ENCODE measurements around the gene GALNT16.

GALNT16 gene

GRCh38 chr14:69337984-69338383, 78.0 kb downstream of the GALNT16 start:
- no peak for DNase-seq (ENCODE audit: low spot score)

- no peak for DNase-seq (ENCODE audit: low spot score)
These were observed 79.5 kb downstream of the GALNT16 start for GRCh38 chr14:69339426-69339825.

DNA sequence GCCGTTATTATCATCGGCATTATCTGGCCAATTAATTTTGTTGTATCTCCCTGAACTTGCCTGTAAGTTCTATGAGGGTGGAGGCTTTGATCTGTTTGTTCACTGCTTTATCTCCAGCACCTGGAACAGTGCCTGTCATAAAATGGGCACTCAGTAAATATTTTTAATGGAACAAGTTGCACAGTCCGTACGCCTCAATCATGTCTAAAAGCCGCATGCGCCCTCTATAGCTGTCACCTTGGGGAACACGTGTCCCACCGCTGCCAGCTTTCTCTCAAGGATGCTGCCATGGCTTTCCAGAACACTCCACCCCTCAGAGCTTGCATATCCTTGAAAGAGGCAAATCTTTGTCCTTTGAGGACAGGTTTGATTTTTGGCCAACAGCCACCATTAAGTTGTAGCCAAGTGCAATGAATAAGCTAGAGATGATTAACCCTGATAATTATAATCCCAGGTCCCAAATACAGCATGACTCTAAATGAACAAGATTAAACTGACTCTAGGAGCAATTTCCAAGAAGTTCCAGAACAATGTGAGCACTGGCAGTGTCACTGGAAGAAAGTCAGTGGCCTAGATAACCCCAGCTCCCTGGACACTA, 83.1 kb downstream of the GALNT16 start:
- no peak for DNase-seq (ENCODE audit: low spot score)

DNA sequence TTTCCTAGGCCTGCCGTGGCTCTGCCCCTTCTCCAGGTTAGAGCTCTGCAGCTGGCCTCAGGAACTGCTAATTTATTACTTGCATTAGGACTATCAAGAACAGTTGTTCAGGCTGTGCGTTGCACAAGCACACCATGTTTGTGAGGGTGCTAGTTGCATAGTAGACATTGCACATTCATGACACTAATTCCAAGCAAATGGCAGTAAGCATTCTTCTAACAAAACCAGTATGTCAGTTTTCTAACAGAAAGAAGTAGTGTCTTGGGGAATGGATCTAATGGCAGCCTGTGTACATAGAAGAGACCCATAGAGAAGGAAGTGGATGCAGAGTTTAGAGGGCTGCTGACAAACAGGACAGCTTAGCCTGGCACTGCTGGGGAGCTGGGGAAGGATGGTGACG, 84.2 kb downstream of the GALNT16 start:
- no peak for DNase-seq (ENCODE audit: low spot score)

DNA sequence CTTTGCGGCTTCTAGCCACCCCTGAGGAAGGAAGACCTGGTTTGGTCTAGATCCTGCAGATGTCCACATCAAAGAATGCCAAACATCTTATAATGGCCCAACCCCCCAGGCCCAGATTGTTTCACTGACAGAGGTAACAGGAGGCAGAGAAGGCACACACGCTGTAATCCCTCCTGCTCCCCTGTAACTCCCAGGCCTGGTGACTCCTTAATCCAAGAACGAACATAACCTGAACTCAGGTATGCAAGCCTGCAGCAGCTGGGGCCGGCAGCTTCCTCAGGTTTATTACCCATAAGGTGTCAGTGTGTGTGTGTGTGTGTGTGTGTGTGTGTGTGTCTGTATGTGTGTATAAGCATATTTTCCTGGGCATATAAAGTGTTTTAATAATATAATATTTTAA, 85.4 kb downstream of the GALNT16 start:
- no peak for DNase-seq (ENCODE audit: low spot score)

DNA sequence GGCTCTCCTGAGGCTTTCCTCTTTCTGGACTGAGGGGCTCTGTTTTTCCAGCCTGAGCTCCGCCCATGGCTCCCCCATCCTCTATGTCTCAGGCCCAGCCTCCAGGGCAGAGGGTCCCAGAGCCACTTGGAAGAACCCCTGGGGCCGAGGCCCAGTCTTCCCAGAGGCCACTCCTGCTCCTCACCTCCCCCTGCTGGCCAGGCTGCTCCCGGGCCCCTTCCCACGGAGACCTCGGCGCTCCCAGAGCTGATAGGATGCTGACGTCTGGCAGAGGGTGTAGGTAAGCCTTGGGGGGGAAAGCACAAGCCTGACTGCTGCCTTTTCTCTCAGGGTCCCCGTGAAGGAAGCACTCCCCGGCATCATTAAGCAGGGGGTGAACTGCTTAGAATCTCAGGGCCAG, 86.8 kb downstream of the GALNT16 start:
- no peak for DNase-seq (ENCODE audit: low spot score)

DNA sequence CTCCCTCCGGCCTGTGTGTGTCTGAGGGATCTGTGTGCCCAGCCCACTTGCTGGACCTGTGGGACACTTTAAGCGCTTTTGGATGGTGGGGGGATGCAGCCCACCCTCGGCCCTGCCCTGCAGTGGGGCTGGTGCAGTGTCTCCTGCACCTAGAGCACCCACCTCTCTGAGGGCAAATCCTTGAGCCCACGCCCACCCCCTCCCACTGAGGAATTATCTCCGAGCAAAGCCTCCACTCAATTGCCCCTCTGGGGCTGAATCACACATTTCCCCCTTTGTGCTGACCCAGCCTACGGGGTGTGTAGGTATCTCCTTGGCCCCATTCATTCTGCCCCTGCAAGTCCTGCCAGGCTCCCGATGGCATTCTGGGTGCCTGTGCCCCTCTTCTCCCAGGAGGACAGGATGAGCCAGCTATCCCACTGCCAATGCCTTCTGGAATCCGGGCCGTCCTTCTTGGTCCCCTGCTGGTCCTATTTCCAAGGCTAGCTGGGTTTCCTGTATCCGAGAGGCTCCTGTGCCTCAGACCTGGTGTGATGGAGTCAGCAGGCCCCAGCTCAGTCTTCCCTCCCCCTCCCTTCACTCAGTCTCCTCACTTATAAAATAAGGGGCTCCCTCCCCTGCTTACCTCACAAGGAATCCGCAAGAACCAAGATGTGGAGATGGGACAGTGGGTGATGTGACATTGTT, 89.3 kb downstream of the GALNT16 start:
- no peak for DNase-seq (ENCODE audit: low spot score)

GRCh38 chr14:69350892-69351291, 90.9 kb downstream of the GALNT16 start:
- DNase-seq (ENCODE audit: low spot score), result no peak

GRCh38 chr14:69351385-69351784, 91.4 kb downstream of the GALNT16 start:
- peak; percentile 43 for DNase-seq (ENCODE audit: low spot score)

GRCh38 chr14:69351911-69352310, 92.0 kb downstream of the GALNT16 start:
- DNase-seq (ENCODE audit: low spot score), result no peak

GRCh38 chr14:69353168-69353567, 93.2 kb downstream of the GALNT16 start:
- no peak for DNase-seq (ENCODE audit: low spot score)

DNA sequence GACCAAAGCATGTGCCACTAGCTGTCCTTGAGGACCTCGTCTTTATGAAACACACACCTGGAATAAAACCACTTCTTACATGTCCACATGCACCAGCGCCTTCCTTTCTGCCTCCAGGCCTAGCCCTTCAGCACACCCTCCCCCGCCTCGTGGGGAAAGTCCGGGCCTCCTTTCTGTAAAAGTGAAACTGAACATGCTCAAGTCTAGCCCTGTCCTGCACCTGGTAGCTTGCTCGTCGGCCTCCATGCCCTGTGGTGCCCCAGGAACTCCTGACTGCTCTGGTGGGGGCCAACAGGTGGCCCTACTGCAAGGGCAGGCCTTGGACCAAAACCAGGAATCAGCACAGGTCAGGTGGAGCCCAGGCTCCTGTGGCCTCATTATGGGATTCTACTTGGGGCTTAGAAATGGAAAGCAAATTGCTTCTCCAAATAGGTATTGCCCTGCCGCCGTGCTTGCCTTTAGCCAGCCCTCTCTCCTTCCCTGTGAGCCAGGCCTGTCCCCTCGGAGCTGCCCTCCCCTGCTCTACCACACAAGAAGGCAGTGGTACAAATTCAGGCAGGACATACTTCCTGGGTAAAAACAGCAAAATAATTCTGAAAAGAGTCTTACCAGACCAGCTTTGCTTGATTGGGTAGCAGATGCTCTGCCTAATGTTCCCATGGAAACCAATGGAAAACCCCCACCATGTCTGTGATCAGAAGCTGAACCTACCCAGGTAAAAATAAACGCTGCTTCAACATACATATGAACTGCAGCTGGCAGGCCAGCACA, 94.6 kb downstream of the GALNT16 start:
- peak; percentile 84 for DNase-seq (ENCODE audit: low spot score)

DNA sequence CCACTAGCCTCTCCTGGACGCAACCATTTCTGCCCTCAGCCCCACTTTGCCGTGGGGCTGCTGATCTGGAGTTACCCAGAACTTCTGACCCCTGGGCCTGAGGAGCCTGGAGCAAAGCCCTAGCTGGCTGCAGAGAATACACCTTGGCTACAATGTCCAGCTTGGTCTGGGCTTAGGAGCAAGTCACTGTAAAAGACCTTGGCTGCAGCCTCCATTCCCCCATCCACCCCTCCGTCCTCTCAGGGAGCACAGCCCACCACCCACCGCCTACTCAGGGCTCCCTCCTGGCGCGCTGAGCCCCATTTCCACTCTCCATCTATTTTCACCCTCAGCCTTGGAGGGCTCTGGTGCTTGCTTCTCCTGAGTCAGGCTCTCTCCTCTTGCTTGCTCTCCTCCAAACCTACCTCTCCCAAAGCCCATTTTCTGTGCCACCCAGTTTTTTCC, 95.2 kb downstream of the GALNT16 start:
- DNase-seq (ENCODE audit: low spot score), result no peak

GRCh38 chr14:69355607-69356281, 95.8 kb downstream of the GALNT16 start:
- no peak for DNase-seq (ENCODE audit: low spot score)

GRCh38 chr14:69356903-69357543, 97.1 kb downstream of the GALNT16 start:
- no peak for DNase-seq (ENCODE audit: low spot score)

DNA sequence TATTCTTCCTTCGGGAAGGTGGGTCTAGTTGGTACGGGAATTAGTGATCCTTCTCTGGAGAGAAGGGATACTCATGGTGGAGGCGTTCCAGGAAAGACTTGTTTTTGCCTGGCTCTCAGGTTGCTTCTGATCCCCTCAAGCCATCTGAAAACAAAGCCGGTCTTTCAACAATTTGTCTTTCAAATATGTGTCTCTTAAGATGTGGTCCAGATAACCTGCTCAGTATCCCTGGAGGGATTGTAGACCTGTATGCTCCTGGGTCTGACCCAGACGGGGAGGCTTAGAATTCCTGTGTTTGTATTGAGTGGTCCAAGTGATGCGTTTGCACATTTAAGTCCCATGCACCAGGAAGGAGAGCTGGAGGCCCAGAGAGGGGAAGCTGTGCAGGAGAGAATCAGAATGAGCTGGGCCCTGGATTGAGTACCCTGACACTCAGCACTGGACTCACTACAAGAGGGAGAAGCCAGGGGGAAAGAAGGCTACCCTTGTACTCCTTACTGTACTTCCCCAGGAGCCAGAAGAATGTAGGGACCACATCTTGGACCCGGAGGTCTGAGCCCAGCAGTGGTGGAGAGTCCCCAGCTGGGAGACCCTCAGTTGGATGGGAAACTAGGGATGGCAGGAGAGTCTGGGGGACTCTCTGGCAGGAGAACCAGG, 97.7 kb downstream of the GALNT16 start:
- DNase-seq (ENCODE audit: low spot score), result no peak

- no peak for DNase-seq (ENCODE audit: low spot score)
These were observed 98.4 kb downstream of the GALNT16 start for GRCh38 chr14:69358233-69358963.

- DNase-seq (ENCODE audit: low spot score), result no peak
These were observed 99.0 kb downstream of the GALNT16 start for GRCh38 chr14:69358966-69359365.

GRCh38 chr14:69360438-69361108, 100.6 kb downstream of the GALNT16 start:
- DNase-seq (ENCODE audit: low spot score), result peak; percentile 45

DNA sequence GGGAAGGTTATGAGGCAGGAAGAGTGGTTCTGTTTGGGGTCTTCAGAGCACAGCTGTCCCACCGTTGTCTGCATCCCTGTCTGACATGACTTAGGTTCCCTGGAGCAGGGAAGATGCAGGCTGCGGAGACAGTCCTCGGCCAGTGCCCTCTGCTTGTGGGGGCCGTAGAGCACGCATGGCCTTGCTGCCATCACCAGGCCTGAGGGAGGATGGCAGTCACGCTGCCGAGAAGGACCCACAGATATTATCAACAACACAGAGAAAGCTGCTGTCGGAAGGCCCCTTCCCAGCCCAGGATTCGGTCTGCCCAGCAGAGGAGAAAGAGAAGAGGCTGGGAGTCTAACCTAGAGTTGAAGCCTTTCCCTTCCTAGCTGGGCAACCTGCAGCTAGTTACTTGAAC, 103.1 kb downstream of the GALNT16 start:
- DNase-seq (ENCODE audit: low spot score), result no peak
